ENCODE results near the gene ADAMTS20.
"Not testable (repeated sequence)": the region's sequence is repeated elsewhere in the genome, so short reads cannot be mapped to it uniquely, and the experiment has no call there.

ADAMTS20 gene, protein sequence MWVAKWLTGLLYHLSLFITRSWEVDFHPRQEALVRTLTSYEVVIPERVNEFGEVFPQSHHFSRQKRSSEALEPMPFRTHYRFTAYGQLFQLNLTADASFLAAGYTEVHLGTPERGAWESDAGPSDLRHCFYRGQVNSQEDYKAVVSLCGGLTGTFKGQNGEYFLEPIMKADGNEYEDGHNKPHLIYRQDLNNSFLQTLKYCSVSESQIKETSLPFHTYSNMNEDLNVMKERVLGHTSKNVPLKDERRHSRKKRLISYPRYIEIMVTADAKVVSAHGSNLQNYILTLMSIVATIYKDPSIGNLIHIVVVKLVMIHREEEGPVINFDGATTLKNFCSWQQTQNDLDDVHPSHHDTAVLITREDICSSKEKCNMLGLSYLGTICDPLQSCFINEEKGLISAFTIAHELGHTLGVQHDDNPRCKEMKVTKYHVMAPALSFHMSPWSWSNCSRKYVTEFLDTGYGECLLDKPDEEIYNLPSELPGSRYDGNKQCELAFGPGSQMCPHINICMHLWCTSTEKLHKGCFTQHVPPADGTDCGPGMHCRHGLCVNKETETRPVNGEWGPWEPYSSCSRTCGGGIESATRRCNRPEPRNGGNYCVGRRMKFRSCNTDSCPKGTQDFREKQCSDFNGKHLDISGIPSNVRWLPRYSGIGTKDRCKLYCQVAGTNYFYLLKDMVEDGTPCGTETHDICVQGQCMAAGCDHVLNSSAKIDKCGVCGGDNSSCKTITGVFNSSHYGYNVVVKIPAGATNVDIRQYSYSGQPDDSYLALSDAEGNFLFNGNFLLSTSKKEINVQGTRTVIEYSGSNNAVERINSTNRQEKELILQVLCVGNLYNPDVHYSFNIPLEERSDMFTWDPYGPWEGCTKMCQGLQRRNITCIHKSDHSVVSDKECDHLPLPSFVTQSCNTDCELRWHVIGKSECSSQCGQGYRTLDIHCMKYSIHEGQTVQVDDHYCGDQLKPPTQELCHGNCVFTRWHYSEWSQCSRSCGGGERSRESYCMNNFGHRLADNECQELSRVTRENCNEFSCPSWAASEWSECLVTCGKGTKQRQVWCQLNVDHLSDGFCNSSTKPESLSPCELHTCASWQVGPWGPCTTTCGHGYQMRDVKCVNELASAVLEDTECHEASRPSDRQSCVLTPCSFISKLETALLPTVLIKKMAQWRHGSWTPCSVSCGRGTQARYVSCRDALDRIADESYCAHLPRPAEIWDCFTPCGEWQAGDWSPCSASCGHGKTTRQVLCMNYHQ (N-terminal part only)

DNA sequence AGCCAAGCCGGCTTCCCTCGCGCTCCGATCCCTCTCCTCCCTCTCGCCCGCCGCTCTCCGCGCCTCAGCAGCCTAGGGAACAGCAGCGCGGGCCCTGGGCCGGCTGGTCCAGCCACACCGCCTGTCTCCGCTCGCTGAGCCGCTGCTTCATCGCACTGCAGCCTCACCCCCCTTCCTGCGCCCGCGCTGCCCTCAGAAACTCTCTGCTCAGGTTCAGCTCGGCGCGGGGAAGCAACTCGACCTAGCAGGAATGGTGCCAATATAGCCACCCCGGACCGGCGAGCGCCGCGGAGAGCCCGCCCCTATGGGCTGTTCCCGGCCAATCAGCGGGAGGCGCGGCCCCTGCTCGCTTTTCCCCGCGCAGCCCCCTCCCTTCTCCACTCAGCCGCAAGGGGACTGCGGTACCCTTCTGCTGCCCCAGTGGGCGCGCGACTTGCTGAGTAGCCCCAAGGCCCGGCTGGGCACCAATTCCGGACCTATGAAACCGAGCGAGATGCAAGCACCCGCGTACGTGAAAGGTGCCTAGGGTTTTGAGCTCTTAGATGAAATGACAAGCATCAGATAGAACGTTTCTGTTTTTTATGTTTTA is at the start of gene ADAMTS20:
TSS of gene ADAMTS20 (minus strand) at position 233 of the 589 bp plus-strand sequence. CDS start 282 bp downstream, outside the sequence.
- DNase-seq (ENCODE audit: low spot score), result no peak

DNA sequence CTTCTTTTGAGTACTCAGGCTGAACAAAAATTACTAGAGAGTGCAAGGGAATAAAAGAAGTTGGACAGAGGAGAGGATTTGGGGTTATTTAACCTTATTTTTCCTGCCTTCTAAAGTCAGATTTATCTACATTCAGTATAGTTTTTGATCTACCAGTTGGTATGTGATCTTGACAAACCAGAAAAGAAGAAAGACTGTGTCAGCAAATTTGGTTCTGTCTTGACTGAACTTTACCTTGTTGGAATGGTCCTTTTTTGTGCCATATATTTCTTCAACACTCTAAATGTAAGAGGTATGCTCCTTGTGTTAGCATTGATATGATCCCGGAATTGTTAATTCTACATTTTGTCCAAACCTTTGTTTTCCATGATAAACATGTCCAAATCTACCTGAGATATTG is 47.7 kb upstream of the ADAMTS20 start:
- no peak for DNase-seq (ENCODE audit: low spot score)

DNA sequence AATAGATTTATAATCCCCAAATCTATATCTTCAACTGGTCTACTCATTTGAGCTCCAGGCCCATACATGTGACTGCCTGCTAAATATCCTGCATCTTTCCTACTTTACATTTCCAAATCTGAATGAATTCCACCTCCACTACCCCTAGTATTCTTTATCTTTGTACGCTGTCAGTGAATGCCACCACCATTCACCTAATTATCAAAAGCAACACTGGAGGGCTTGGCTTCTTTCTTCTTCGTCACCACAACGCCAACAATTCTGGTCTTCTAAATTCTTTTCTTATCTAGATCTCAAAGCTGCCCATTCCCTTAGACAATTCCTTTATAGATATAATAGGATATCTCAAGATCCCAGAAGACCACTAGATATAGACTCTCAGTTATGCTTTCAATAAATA is 47.1 kb upstream of the ADAMTS20 start:
- DNase-seq (ENCODE audit: low spot score), result no peak

- DNase-seq (ENCODE audit: low spot score), result no peak
These were observed 38.3 kb upstream of the ADAMTS20 start for GRCh38 chr12:43590307-43590706.

DNA sequence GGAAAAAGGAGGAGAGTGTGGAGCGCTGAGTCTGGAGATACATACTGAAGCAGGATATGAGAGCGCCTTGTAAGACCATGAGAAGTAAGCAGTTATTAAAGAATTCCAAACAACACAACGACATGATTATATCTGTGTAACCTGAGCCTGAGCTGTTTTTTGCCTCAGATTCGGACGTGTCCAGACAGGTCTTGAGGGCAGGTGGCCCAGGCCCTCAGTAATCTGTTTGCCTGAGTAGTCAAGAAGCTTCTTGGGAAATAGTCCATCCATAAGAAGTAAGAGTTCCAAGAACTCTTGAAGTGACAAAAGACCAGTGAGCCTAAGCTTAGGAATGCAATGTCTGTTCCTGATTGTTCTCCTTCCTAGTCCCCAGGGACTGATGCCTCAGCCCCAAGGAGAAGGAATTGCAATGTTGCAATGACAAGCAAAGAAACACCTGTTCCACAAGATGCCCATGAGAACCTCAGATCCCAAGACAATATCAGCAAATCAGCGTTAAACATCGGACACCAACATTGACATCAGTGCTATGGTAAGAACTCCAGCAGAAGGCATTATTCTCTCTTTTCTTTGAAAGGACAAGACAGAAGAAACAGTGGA is 34.7 kb upstream of the ADAMTS20 start:
- DNase-seq (ENCODE audit: low spot score), result no peak

DNA sequence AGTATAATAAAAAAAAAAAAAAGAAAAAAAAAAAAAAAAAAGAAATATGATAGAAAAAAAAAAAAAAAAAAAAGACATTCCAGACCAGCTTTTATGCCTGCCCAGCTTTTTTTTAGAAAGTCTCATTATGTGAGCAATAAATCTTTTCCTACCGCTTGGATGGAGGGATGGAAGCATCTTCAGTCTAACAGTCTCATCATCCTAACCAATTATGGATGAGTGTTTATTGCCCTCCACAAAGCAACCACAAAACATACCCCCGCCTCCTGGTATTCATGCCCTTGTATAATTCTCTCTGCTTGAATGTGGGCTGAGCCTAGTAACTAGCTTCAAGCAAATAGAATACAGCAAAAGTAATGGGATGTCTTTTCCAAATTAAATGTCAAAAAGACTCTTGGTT is 33.7 kb upstream of the ADAMTS20 start:
- DNase-seq (ENCODE audit: low spot score), result no peak

GRCh38 chr12:43580601-43581000 is 28.6 kb upstream of the ADAMTS20 start:
- no peak for DNase-seq (ENCODE audit: low spot score)

DNA sequence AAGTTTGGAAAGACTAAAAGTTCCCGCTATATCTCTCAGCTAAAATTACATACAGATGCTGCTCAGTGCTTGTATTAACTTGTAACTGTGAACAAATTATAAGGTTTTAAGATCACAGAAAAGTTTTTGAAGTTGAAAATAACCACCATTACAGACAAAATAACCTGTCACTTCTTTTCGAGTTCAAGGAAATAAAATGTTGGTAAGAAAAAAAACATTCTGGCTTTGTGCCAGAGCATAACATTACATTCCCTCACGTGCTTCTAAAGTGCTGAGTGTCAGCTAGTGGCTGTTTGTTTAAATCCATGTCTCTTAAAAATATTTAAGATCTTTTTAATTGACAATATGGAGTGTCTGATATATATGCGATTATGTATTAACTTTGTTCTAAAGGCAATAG is 27.2 kb upstream of the ADAMTS20 start:
- no peak for DNase-seq (ENCODE audit: low spot score)

DNA sequence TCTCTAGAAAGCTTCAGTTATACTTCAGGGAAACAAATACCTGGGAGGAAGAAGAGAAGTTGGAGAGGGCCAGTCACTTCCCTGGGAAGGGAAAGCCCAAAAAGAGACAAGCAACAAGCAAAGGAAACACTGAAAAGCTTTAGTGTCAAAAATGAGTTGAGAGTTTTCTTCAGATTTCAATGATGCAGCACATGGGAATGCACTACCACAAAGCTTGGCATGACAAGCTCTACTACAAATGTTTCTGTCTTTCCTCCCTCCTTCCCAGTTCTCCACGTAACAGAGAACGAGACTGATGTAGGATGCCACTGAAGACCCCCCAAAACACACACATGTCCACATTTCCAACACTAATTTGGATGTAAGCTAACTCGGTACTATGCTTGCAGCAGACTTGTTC is 26.8 kb upstream of the ADAMTS20 start:
- peak; percentile 2 for DNase-seq (ENCODE audit: low spot score)

- DNase-seq (ENCODE audit: low spot score), result no peak
These were observed 25.4 kb upstream of the ADAMTS20 start for GRCh38 chr12:43577381-43577780.

DNA sequence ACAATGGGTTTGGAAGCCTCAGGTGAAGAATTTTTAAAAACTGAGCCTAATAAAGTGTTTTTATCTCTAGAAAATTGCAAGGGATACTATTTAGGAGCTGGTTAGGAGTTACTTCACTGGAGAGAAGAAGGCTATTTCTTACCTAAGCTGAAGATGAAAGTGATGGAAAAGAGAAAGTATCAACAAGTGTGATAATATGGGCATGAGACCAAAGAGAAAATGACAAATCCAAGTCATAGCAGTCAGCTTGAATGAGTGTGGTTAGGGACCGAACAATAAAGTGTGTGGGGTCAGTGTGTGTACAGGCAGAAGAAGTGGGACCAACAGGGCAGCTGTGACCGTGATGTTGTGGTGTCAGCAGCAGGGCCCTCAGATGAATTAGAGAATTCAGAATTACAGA is 24.2 kb upstream of the ADAMTS20 start:
- no peak for DNase-seq (ENCODE audit: low spot score)

DNA sequence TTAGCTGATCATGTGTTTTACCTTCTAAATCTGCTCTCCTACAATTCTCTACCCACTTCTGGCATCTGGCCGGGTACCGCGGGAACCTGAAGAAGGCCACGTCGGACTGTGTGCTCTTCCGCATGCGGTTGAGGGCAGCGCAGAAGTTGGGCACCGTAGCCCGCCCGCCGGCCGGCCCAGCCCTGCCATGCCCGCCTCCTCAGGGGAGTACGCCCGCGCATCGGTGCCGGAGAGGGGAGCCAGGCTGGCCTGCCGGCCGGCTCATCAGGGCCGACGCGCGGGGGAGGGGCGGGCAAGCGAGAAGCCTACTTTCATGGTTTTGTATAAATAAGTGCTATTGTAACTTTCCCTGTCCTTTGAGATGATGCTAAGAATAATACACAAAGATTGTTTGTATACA is 19.9 kb upstream of the ADAMTS20 start:
- DNase-seq (ENCODE audit: low spot score), result no peak

- DNase-seq (ENCODE audit: low spot score), result no peak
These were observed 4.1 kb upstream of the ADAMTS20 start for GRCh38 chr12:43556057-43556456.

- DNase-seq (ENCODE audit: low spot score), result no peak
These were observed 578 bp downstream of the ADAMTS20 start for GRCh38 chr12:43551279-43551970.

DNA sequence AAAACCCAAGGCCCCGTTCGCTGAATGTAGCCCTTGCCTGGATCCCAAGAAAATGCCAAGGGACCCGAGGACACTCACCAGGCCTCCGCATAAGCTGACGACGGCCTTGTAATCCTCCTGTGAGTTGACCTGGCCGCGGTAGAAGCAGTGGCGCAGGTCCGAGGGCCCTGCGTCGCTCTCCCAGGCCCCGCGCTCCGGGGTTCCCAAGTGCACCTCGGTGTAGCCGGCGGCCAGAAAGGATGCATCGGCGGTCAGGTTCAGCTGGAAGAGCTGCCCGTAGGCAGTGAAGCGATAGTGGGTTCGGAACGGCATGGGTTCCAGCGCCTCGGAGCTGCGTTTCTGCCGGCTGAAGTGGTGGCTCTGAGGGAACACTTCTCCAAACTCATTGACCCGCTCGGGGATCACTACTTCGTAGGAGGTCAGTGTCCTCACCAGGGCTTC is 1.2 kb downstream of the ADAMTS20 start:
- no peak for DNase-seq (ENCODE audit: low spot score)

- no peak for DNase-seq (ENCODE audit: low spot score)
These were observed 7.3 kb downstream of the ADAMTS20 start for GRCh38 chr12:43544703-43545102.

DNA sequence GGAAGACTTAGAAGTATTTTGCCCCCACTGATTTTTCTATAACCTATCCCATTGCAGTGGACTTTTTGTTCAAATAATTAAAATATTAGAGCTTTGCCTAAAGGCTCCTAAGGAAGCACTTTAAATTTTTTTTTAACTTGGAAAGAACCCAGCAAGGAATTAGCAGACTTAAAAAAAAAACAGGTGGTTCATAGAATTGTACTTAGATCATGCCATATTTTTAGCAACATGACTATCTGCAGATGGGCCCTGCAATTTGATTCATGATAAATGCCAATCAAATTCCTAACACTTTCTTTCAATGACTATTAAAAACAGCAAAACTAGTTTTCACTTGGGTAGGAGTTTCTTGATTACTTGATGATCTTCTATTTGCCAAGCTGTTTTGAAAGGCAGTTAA is 11.5 kb downstream of the ADAMTS20 start:
- DNase-seq (ENCODE audit: low spot score), result no peak

GRCh38 chr12:43537675-43538074 is 14.3 kb downstream of the ADAMTS20 start:
- not testable (repeated sequence) for DNase-seq (ENCODE audit: low spot score)

DNA sequence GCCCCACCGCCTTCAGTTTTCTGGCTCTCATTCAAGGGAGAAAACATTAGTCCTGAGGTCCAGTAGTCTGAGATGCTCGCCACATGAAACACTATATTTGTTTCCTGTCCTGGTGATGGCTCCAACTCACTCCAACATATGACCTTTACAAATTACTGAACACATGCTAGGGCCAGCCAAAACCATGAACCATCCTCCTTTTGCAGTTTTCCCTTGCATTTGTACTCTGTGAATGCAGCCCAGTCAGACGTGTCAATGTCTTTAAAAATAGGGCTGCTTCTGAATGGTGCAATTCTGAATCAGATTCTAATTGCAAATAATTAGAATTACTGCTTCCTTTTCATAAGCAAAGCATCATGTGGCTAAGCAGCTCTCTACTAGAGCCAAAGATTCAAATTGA is 36.0 kb downstream of the ADAMTS20 start:
- no peak for DNase-seq (ENCODE audit: low spot score)

- peak; percentile 26 for DNase-seq (ENCODE audit: low spot score)
These were observed 50.3 kb downstream of the ADAMTS20 start for GRCh38 chr12:43501703-43502102.

- no peak for DNase-seq (ENCODE audit: low spot score)
These were observed 58.7 kb downstream of the ADAMTS20 start for GRCh38 chr12:43493261-43493797.

Data from AG08395 (cell line).